ENCODE results near the gene LGR5.

Gene LGR5

DNA sequence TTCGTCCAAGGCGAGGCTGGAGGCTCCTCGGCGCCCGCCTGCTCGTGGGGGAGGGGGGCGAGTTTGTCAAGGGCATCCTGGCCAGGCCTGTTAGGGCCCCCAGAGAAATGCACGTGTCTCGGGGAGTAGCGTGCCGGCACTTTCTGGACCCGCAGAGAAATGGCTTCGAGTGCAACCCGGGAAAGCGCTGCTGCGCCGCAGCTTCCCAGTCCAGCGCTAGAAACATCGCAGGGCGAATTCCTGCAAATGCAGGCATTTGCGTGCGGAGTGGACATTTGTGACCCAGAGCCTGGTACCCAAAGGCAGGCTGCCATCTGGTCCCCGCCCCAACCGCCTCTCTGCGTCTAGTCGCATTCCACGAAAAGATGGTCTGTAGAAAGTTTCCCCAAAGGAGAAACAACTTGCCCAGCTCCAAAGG lies 756 bp downstream of the LGR5 start:
- DNase-seq = no peak

DNA sequence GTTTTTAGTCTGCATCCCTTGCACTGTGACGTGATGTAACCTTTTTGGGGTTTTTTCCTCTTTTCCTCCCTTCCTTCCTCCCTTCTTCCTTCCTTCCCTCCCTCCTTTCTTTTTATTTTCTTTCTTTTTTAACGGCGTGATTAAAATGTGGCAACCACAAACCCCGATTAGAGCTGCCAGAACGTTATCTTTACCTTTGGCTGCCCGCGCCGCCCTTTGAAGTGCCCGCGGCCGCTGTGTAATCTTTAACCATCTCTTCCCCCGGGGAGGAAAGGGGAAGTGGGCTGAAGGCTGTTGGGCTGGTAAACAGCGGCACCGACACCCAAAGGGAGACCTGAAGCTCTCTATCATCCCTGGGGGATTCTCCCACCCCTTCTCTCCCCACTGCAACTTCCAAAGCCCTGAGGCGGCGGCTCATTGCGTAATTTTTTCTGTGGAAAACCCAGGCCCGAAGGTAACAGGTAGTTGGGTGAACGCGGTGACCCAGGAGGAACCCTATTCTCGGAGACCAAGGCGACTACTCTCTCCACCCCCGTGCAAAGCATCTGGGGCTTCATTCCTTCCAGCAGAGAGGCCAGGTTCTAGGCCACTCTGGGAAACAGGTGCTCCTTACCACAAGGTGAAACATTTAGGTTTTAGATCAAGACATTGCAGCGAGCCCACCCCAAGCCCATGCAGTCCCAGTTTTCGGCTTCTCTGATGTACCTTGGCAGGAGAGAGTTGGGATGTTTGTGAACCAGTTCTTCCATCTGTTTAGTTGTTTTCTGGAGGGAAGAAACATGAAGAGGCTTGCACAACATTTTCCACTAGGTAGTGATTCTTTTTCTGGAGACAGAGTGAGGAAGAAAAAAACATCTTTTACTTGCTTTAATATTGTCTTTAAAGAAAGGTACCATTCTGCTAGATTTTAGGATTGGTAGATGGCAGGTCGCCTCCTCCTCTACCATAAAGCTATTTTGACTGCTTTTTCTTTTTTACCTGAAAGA lies 1.5 kb downstream of the LGR5 start:
- DNase-seq = no peak

DNA sequence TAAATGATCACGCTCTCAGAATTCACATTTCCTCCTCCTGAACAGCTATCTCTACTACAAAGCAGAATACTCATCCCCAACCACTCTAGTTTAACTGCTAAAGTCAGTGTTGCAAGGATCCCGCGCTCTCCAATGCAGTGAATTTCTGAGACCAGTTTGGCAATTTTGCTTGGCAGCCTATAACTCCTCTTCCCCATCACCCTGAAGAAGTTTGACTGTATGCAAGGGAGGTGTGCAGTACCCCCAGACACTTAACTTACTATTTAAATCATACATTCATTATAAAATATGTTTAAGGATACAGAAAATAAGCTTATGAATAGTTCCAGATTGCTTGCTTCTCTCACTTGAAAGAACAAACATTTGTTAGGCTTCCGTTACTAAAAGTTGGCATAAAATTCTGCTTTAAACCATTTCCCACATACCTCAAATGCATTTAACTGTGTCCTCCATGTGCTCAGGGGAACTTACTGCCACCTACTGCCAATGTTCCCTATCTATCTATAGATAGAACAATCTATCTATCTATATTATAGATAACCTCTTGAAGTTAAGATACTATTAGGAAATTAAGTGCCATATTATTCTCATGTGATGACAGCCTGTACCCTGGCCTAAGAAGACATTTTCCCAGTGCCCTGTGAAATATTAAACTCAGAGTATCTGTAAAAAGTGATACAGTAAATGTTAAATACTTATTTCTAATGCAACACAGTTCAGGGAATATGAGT lies 2.4 kb downstream of the LGR5 start:
- no peak for DNase-seq

DNA sequence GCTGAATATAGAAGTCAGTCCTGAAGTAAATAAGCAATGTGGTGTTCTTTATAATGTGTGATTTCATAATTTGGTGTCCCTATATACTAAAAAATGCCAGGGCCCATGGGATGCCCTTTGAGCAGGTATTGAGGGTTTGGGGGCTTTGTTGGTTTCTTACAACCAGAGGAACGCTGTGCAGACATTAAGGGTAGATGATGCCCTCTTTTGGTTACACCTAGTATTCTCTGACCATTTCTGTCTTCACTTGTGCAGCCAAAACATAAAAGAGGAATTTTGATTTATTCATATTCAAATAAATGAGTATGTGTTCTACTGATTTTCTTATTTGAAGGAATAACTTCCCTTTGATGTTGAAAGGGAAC lies 3.0 kb downstream of the LGR5 start:
- no peak for DNase-seq

DNA sequence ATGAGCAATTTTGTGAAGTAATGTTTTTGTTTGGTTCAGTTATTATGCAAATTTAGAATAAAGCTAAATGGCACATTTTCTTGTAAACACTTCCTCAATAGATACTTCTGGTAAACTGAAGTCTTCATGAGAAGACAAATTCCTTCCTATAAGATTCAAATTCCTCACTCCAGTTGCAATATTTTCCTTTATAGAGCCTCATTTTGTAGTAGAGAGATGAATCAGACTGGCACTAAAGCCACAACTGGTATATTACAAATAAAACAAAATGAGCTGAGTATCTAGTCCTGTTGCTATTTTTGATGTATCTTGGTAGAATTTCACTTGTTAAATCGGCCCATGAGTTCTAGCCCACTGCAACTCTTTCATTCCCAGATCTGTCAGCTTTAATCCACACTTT lies 5.5 kb downstream of the LGR5 start:
- no peak for DNase-seq

DNA sequence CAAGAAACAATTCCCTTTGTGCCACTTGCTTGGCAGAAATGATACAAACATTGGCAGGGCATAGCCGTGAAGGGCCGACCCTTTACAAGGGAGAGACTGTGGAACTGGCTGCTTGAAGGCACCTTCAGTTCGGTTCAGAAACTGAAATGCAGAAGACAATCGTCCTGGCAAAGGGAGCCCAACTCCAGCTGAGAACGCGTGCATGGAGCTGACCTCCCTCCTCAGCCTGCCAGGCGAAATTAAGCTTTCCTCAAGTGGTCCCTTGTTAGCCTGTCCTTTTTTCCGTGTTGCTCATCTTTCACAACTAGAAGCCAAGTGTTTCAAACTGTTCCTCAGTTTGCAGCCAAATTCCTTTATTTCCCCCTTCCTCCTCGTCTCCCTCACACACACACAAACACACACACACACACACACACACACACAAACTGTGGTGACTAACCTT lies 8.1 kb downstream of the LGR5 start:
- DNase-seq = no peak

DNA sequence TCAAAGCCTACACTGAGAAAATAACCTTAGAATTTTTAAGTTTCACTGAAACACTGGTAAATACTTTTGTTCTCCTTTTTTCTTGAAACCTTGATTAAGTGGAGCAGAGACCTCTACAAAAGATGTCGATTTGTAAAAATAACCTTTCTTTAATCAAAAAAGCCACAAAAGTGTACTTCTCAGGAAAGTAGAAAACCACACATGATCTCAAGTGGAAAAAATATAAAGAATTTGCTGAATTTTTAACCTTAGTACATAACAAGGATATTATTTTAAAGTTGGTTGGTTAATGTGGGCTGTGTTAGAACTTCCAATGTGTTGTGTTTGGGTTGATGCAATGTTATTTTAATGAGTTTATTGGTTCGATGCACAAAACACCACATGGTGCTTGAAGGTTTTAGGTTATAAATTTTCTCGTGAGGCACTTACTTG lies 8.6 kb downstream of the LGR5 start:
- DNase-seq = no peak

DNA sequence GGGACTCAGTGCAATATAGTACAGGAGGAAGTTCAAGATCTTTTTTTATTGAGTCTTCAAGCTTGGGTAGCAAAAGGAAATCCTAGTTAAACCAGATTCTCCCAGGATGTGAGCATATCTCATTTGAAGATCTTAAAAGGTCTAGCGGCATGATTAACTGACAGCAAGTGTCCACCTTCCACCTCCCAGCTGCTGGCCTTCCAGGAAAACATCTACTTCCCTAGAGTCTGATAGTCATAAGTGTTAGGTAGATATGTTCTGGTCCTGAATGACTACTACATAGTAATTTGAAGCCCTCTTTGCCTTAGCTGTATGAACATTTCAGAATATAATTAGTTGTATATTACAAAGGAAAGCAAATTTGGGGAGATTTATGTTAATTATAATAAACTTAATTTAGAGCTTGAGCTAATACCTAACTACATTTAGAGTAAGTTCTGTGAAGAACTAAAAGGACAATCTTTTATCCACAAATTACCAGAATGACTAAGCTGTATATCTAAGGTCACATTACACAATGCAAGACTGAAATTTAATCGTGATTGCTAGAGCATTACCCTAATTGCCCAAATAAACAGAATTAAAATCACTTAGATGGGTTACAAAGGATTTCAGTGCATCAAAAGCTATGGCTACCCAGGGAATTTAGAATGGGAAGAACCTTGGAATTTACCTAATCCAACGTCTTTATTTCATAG lies 9.9 kb downstream of the LGR5 start:
- DNase-seq = no peak

DNA sequence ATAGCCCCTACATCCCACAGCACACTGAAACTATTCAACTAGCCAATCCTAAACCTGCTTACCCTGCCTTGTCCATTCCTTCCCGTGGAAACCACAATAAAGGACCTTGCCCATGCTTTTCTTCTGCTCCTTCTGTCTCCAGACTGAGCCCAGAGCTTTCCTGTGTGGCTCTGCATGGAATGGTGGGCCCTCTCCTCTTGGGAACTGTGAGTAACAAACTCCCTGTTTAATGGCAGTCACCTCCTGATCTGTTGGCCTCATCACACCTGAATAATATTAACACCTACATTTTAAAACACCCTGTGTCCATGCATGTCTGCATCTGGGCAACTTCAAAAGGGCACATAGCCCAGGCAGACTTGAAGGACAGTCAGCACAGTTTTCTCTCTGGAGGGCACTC lies 12.4 kb downstream of the LGR5 start:
- no peak for DNase-seq

DNA sequence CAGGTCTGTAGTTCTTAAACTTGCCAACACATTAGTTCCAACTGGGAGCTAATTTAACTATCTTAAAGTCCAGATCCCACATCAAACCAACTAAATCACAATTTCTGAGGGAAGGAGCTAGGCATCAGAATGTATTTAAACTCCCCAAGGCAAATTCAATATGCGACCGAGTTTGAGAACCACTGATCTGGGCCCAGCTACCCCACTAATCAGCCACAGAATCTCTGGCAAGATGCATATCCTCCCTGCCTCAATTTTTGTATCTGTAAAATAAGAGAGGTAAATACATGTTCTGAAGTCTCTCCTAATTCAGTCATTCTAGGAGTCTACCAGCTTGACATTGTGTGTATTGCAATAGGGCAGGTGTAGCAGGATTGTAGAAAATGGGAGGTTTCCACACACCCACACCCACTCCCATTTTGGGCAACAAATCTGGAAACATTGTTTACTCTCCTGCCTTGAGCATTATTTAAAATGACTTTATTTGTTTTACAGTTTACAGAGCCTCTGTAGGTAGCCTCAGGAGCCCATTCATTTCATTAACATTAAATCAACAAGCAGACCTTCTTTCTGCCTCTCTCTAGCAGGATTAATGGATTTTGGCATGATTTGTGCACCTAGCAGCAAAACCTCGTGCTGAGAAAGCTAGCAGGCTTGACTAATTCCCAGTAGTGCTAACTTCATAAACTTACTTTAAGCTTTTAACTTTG lies 15.6 kb downstream of the LGR5 start:
- no peak for DNase-seq

DNA sequence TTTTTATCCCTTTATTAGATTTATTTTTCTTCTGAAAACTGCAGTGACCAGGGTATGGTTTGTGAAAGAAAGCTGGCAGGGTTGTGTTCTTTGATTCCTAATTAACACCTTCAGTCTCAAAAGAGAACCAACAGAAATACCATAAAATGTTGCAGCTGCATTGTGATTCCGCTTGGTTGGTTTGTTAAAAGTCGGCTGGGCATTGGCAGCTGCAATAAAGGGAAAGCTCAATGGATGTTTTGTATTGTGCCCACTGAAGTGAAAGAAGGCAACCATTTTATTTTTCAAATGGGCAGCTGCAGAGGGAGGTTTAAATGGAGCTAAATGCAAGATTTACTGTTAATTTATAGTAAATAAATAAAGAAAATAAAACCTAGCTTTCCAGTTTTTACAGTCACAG lies 16.7 kb downstream of the LGR5 start:
- no peak for DNase-seq

DNA sequence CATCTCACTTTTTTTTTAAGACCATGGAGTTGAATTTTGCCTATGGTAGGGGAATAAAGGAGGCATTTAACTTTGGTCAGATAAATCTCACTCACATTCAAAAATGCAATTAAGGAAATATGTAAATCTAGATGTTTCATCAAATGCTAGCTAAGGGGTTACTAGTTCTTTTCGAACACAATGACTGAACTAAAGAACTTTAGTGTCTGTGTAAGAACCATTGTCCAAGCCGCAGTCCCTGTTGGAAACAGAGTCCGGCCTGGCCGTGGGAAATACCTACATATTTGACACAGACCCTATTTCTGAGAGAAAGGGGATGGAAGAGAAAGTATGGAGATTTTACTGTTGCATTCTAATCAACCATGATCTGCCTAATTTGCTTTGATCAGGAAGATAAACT lies 17.4 kb downstream of the LGR5 start:
- no peak for DNase-seq

DNA sequence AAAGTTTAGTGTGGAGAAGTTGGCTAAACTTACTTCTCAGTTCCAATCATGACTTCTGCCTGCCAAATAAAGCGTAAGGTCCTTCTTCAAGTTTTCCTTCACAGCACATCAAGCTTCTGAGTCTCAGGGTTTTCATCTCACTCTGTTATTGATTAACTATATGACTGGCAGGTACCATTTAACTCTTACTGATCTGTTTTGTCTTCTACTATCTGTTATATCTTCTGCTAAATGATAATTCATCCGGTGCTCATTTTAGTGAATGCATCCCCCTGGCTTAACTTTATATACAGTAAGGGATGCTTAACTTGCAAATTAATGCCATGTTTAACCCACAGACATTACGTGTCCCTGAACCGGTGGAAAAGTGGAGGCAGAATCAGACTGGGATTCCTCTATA lies 20.7 kb downstream of the LGR5 start:
- no peak for DNase-seq

DNA sequence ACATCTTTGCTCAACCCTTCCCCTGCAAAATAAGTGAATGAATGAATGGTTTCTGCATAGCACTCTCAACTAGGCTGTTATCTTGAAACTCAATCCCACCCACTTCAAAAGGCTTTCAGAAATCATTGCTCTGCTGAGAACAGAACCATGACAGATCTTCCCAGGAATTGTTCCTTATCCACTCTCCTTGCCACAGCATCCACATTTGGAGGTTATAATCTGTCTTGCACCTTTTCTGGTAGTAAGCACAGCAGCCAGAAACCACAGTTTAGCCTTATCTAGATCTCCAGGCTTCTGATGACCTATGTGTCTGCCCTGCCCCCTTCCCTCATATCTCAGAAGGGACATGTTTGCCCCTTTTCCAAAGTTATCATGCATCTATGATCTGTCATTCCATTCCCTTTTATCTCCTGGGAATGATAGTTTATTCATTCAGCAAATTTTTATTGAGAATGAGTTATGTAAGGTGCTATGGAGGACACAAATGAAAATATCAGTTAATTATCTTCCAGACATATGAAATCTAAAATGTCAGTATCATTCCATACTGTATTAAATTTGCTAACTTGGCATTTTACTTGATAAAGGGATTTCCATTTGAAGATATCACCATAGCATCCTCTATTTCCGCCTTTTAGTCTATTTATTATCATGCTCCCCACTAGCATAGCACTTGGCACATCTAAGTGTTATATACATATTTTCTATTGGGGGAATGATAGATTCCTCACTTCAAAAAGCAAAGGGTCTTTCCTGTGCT lies 21.4 kb downstream of the LGR5 start:
- DNase-seq = no peak

DNA sequence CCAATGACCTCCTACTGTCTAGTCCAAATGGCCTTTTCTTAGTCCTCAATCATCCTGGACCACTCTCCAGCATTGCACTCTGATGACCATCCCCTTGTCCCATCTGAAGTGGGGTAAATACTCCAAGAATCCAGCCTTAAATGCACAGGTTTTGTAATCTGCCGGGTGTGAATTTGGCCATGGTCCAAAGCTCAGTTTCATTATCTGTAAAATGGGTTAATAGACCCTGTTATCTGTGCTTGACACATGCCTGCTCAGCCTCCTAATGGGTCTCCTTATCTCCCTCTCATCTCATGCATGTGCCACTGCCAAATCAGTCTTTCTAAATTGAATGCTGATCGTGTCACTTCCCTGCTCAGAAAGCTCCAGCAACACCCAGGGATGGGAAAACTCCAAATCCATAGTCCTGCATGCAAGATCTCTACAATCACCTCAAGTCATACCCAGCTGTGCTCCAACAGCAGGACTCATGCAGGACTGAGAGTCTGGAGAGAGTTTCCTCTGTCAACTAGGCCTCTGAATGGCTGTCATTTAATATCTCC lies 22.3 kb downstream of the LGR5 start:
- DNase-seq = no peak

DNA sequence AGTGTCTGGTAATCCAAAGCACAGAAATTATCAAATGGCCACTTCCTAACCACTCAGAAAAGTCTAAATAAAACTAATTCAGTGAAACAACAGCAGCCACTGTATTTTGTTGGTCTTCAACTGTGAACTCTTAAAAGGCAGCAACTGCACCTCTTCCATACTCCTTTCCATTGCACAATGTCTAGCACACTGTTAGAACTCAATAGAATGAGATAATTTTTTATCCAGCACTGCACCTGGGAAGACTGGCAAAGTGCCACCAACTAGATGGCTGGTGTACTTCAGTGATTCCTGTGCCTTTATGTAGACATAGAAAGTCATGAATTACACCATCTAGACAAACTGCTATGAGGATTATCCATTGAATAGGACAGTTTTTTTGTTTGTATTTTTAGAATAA lies 26.2 kb downstream of the LGR5 start:
- DNase-seq = no peak

DNA sequence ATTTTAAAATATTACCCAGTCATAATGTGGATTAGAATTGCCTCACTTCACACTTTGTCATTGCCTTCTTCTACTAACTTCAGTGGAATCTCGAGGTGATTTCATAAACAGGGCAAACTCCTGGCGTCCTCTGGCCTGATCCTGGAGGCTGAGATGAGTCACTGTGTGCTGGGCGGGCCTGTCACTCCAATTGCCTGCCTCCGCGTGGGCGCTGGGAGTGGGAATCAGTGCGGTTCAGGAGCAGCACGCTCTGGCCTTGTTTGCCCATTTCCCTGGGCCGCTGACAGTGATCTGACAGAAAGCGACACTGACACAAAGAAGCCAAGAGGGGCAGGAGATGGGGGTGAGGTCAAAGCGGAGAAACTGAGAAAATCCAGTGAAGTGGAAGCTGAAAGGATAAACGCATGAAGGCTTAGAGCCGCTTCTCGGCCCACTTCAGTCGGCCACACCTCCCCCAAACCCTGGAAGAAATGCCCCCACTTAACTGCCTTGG lies 29.7 kb downstream of the LGR5 start:
- no peak for DNase-seq

DNA sequence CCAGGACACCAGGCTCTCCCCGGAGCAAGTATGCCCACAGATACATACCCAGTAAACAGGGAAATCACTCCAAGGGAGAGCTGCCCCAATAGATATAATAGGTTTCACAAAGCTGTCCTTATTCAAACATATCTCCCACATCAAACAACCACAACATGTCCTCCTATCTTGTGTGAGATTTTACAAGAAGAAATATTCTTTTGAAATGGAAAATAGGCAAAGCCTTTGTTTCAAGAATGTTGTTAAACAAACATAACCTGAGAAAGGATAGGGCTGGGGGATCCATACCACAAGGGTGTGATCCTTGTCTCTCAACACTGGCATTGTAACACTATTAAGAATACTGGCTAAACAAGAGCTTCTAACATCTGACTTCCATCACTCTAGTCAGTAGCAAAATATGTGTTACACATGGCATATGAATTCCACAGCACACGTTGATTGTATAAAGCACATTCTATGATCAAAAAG lies 32.9 kb downstream of the LGR5 start:
- DNase-seq = no peak

DNA sequence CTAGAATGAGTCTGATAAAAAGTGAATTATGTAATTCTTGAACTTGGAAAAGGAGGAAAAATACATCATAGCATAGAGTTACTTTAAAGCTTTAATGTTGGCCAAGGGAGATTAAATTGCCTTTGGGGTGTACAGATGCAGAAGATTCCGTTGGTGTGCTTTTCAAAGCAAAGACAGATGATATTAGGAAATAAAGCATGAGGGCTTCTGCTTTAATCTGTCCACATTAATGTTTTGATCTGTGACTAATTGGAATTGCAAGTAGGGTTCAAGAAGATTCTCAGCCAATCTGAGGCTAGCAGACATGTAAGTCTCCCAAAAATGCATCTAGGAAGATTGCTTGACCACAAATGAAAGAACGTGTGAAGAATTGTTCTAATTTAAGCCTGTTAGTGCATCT lies 35.2 kb downstream of the LGR5 start:
- no peak for DNase-seq

DNA sequence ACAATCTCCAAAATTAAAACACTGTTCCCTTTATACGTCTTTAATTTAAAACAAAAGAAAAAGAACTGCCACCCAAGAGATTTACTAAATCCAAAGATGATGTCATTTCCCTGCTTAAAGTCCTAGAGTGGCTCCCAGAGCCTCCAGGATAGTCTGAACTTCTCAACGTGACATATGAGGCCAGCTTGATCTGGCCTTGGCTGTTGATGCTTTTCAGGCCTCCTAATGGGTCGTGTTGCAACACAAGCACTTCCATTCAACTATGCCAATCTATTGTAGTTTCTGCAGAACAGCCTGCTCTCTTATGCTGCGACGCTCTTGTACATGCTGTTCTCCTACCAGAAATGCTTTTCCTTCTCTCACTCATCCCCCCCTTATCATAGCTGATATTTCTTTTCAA lies 35.7 kb downstream of the LGR5 start:
- DNase-seq = no peak

DNA sequence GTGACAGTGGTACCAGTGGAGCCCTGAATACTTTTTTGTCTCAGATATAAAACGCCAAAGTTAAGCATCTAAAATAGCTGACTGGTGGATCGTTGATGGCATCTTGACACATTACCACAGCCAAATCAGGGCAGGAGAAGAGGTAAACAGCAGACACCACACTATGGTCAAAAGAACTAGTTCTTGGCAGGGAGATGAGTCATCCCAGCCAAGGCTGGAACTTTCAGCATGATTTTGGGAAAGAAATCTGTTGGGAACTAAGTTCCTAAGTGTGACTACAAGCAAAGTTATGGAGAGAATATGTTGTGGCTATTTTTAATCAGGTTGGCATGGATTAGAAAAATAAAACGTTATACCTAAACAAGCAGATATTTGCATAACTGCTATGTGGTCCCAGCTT lies 36.9 kb downstream of the LGR5 start:
- no peak for DNase-seq

DNA sequence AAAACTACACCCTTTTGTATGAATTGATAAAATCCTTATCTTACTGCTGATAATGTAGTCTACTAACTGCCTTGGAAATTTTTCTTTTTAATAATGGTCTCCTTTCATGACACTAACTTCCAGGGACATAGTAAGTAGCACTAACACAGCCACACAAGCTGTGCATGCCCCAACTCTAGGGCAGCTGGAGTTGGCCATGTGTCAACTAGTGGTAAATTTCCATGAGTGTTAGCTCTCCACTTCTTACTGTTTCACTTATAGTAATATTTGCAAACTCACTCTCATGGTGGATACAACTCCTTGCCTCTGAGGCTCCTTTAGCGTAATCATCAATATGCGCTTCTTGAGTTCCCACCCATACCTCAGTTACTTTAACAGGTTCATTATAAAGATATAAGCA lies 38.0 kb downstream of the LGR5 start:
- DNase-seq = no peak
